ENCODE data around the gene DTD2. TPM values are rescaled to one million over a fixed set of nuclear protein-coding genes. Genes with fewer than 3 reads are reported as not detected.

DTD2 gene
- total RNA-seq, 2 donors from 2014 or later = 12.9 to 14.7 TPM

- Mint-ChIP-seq H3K27ac (no peak overlapping the region), H3K36me3 (ENCODE audit: low read depth) (no peaks in the 10 kb centered on the region), H3K27me3 (no peaks in the 10 kb centered on the region), H3K4me1 (peaks cover 16% of the 10 kb centered on the region), H3K4me3 (no peak overlapping the region)
- ATAC-seq (peak; percentile 27), DNase-seq (no peak)
- no peaks in the 10 kb centered on the region for H3K9me3 ChIP-seq (ENCODE audit: control insufficient read depth, low read length, poor library complexity, severe bottlenecking)
These were observed 47.2 kb downstream of the DTD2 start for GRCh38 chr14:31410048-31410650.

GRCh38 chr14:31408421-31408820 lies 48.9 kb downstream of the DTD2 start:
- Mint-ChIP-seq H3K27ac (no peak overlapping the region), H3K36me3 (ENCODE audit: low read depth) (no peaks in the 10 kb centered on the region), H3K27me3 (no peaks in the 10 kb centered on the region), H3K4me3 (no peak overlapping the region), H3K4me1 (peaks cover 4% of the 10 kb centered on the region)
- no peak for DNase-seq
- ATAC-seq = no peak
- H3K9me3 ChIP-seq (ENCODE audit: control insufficient read depth, low read length, poor library complexity, severe bottlenecking) = no peaks in the 10 kb centered on the region

GRCh38 chr14:31405599-31406232 lies 51.6 kb downstream of the DTD2 start:
- H3K27me3 Mint-ChIP-seq = no peaks in the 10 kb centered on the region
- peaks cover 2% of the 10 kb centered on the region for H3K4me1 Mint-ChIP-seq
- no peak for ATAC-seq

GRCh38 chr14:31405106-31405505 lies 52.2 kb downstream of the DTD2 start:
- ATAC-seq (no peak), DNase-seq (no peak)
- Mint-ChIP-seq H3K27ac (no peak overlapping the region), H3K4me1 (peaks cover 2% of the 10 kb centered on the region), H3K36me3 (ENCODE audit: low read depth) (peaks cover 4% of the 10 kb centered on the region), H3K27me3 (no peaks in the 10 kb centered on the region), H3K4me3 (no peak overlapping the region)
- no peaks in the 10 kb centered on the region for H3K9me3 ChIP-seq (ENCODE audit: control insufficient read depth, low read length, poor library complexity, severe bottlenecking)

More at GRCh38 chr14:31405599-31406232, 51.6 kb downstream of the DTD2 start:
- no peak for DNase-seq
- H3K36me3 Mint-ChIP-seq (ENCODE audit: low read depth) = peaks cover 4% of the 10 kb centered on the region
- no peaks in the 10 kb centered on the region for H3K9me3 ChIP-seq (ENCODE audit: control insufficient read depth, low read length, poor library complexity, severe bottlenecking)
- no peak overlapping the region for H3K4me3 Mint-ChIP-seq
- no peak overlapping the region for H3K27ac Mint-ChIP-seq

GRCh38 chr14:31403707-31404106 lies 53.6 kb downstream of the DTD2 start:
- no peak overlapping the region for H3K4me3 Mint-ChIP-seq
- H3K4me1 Mint-ChIP-seq = no peaks in the 10 kb centered on the region
- no peak overlapping the region for H3K27ac Mint-ChIP-seq
- H3K36me3 Mint-ChIP-seq (ENCODE audit: low read depth) = peaks cover 4% of the 10 kb centered on the region
- H3K9me3 ChIP-seq (ENCODE audit: control insufficient read depth, low read length, poor library complexity, severe bottlenecking) = no peaks in the 10 kb centered on the region
- no peak for ATAC-seq
- no peaks in the 10 kb centered on the region for H3K27me3 Mint-ChIP-seq
- DNase-seq = no peak

- no peak for ATAC-seq
- H3K4me3 Mint-ChIP-seq = no peak overlapping the region
These were observed 54.4 kb downstream of the DTD2 start for GRCh38 chr14:31402764-31403439.

GRCh38 chr14:31401369-31401932 lies 55.9 kb downstream of the DTD2 start:
- no peaks in the 10 kb centered on the region for H3K27me3 Mint-ChIP-seq
- DNase-seq (no peak), ATAC-seq (no peak)
- no peak overlapping the region for H3K4me3 Mint-ChIP-seq
- H3K27ac Mint-ChIP-seq = no peak overlapping the region
- H3K4me1 Mint-ChIP-seq = no peaks in the 10 kb centered on the region
- peaks cover 4% of the 10 kb centered on the region for H3K36me3 Mint-ChIP-seq (ENCODE audit: low read depth)
- H3K9me3 ChIP-seq (ENCODE audit: control insufficient read depth, low read length, poor library complexity, severe bottlenecking) = no peaks in the 10 kb centered on the region

More at GRCh38 chr14:31402764-31403439, 54.4 kb downstream of the DTD2 start:
- Mint-ChIP-seq H3K36me3 (ENCODE audit: low read depth) (peaks cover 4% of the 10 kb centered on the region), H3K27ac (no peak overlapping the region), H3K27me3 (no peaks in the 10 kb centered on the region), H3K4me1 (no peaks in the 10 kb centered on the region)
- H3K9me3 ChIP-seq (ENCODE audit: control insufficient read depth, low read length, poor library complexity, severe bottlenecking) = no peaks in the 10 kb centered on the region
- DNase-seq = no peak

- Mint-ChIP-seq H3K4me3 (no peak overlapping the region), H3K27ac (no peak overlapping the region), H3K27me3 (no peaks in the 10 kb centered on the region), H3K36me3 (ENCODE audit: low read depth) (peaks cover 4% of the 10 kb centered on the region), H3K4me1 (no peaks in the 10 kb centered on the region)
- no peaks in the 10 kb centered on the region for H3K9me3 ChIP-seq (ENCODE audit: control insufficient read depth, low read length, poor library complexity, severe bottlenecking)
- ATAC-seq (no peak), DNase-seq (no peak)
These were observed 57.2 kb downstream of the DTD2 start for GRCh38 chr14:31400031-31400638.

Other genes with a start within 250 kb of the DTD2 start
- 100 to 1,000 TPM; 170 to 181 TPM for gene HECTD1, start 249.7 kb downstream of the DTD2 start, total RNA-seq
- 1 to 10 TPM; 7.9 to 8.3 TPM for gene HEATR5A, start 37.0 kb downstream of the DTD2 start, total RNA-seq
- not detected for gene GPR33, start 30.5 kb upstream of the DTD2 start, total RNA-seq
- gene NUBPL, start 103.9 kb upstream of the DTD2 start, total RNA-seq = 10 to 100 TPM in 1 of 2 donors, 1 to 10 TPM in 1; 9.9 to 10.4 TPM

Data from T-helper 17 cell (primary cell).